GM23338 (cell line): Measurements from ENCODE around the gene FCN2. TPM values are rescaled to one million over a fixed set of nuclear protein-coding genes. Genes with fewer than 3 reads are reported as not detected.

Experiments
- ATAC-seq: fragments of 200-7000 bp; cut with Tn5 transposase; 3 replicates; pipeline ENCODE4 v1.9.1; 2020
- DNase-seq: peaks from one replicate; pipeline ENCODE4 v3.0.0-alpha.2; 2015; ENCODE audit warnings: low spot score
- H2AFZ ChIP-seq: fragments of 200-600 bp; sonication (generic); 2 replicates; pipeline ENCODE4 v1.8.0; 2016; ENCODE audit warnings: antibody characterized with exemption, mild to moderate bottlenecking, moderate library complexity
- H3F3A ChIP-seq: fragments of 200-600 bp; sonication (generic); replicated peaks from 2 replicates; pipeline ENCODE4 v1.8.0; 2017; ENCODE audit warnings: antibody characterized with exemption, mixed run types, low read depth
- H3K27ac ChIP-seq: fragments of 200-600 bp; sonication (generic); 2 replicates; pipeline ENCODE4 v1.6.1; 2016; ENCODE audit warnings: low read depth
- H3K27me3 ChIP-seq: fragments of 200-600 bp; sonication (generic); 2 replicates; pipeline ENCODE4 v1.8.0; 2016; ENCODE audit warnings: mild to moderate bottlenecking, mixed run types, moderate library complexity; ENCODE audit not compliant: insufficient read depth
- H3K36me3 ChIP-seq: fragments of 200-600 bp; sonication (generic); 2 replicates; pipeline ENCODE4 v1.8.0; 2016; ENCODE audit warnings: mild to moderate bottlenecking; ENCODE audit not compliant: insufficient read depth
- H3K4me1 ChIP-seq: fragments of 200-600 bp; sonication (generic); 2 replicates; pipeline ENCODE4 v1.8.0; 2016; ENCODE audit warnings: mild to moderate bottlenecking, moderate library complexity; ENCODE audit not compliant: insufficient read depth
- H3K4me2 ChIP-seq: fragments of 200-600 bp; sonication (generic); 2 replicates; pipeline ENCODE4 v1.7.1; 2017; ENCODE audit warnings: mixed run types
- H3K4me3 ChIP-seq: fragments of 200-600 bp; sonication (generic); 2 replicates; pipeline ENCODE4 v1.6.1; 2016; ENCODE audit warnings: mixed run types
- H3K79me2 ChIP-seq: fragments of 200-600 bp; sonication (generic); replicated peaks from 2 replicates; pipeline ENCODE4 v1.8.0; 2017; ENCODE audit warnings: mild to moderate bottlenecking; ENCODE audit not compliant: insufficient read depth
- H3K9me2 ChIP-seq: fragments of 200-600 bp; sonication (generic); 2 replicates; pipeline ENCODE4 v1.8.0; 2017; ENCODE audit not compliant: insufficient read depth
- H4K20me1 ChIP-seq: fragments of 200-600 bp; sonication (generic); replicated peaks from 2 replicates; pipeline ENCODE4 v1.8.0; 2017; ENCODE audit warnings: mild to moderate bottlenecking; ENCODE audit not compliant: insufficient read depth
- H3K27ac Mint-ChIP-seq: 2 replicates; pipeline ENCODE4 v1.8.0; 2020; ENCODE audit warnings: inconsistent platforms, mild to moderate bottlenecking, moderate library complexity, mixed read lengths
- H3K27me3 Mint-ChIP-seq: 3 replicates; pipeline ENCODE4 v1.8.0; 2022; ENCODE audit warnings: low read depth, mild to moderate bottlenecking, moderate library complexity, mixed read lengths, inconsistent platforms; ENCODE audit not compliant: insufficient read depth, poor library complexity
- H3K36me3 Mint-ChIP-seq: 3 replicates; pipeline ENCODE4 v1.8.0; 2021; ENCODE audit warnings: low read depth, mild to moderate bottlenecking, inconsistent platforms, moderate library complexity, mixed read lengths
- H3K4me1 Mint-ChIP-seq: 3 replicates; pipeline ENCODE4 v1.8.0; 2020; ENCODE audit warnings: mild to moderate bottlenecking, inconsistent platforms, mixed read lengths
- H3K4me3 Mint-ChIP-seq: 3 replicates; pipeline ENCODE4 v1.8.0; 2021; ENCODE audit warnings: moderate library complexity, mild to moderate bottlenecking, inconsistent platforms, mixed read lengths
- H3K9me3 Mint-ChIP-seq: 3 replicates; pipeline ENCODE4 v1.8.0; 2020; ENCODE audit warnings: moderate library complexity, mild to moderate bottlenecking, inconsistent platforms, mixed read lengths
- EZH2 ChIP-seq: fragments of 200-600 bp; sonication (generic); IDR thresholded peaks from one replicate; pipeline ENCODE4 v1.8.0; 2017; ENCODE audit warnings: antibody characterized with exemption, mild to moderate bottlenecking, low read depth; ENCODE audit not compliant: unreplicated experiment
- EZH2phosphoT487 ChIP-seq: fragments of 200-600 bp; sonication (generic); IDR thresholded peaks from one replicate; pipeline ENCODE4 v1.8.1; 2018; ENCODE audit warnings: antibody characterized with exemption; ENCODE audit not compliant: unreplicated experiment
- POLR2AphosphoS5 ChIP-seq: IDR thresholded peaks from 2 replicates; pipeline ENCODE4 v1.6.1; 2016; ENCODE audit warnings: antibody characterized with exemption, low read depth
- ZNF331 ChIP-seq: fragments of 250-450 bp; sonication (Bioruptor Pico); IDR thresholded peaks from 2 replicates; pipeline ENCODE4 v1.5.0; 2020; ENCODE audit warnings: low read depth, mild to moderate bottlenecking, moderate library complexity
- polyA plus RNA-seq: library from polyadenylated mRNA; unstranded; fragments of >200 nt; fragmentation: Nextera tagmentation; extraction: Ambion mirVana; gene quantifications from 2 replicates; pipeline ENCODE4 v1.2.1, GENCODE V29; 2016
- total RNA-seq: library from RNA; depleted of rRNA; stranded (reverse); fragments of >200 nt; shearing (Covaris generic); gene quantifications from 2 replicates; pipeline ENCODE4 v1.2.3, GENCODE V29; 2014
- TF ChIP-seq, protein P1 (sequence below): fragments of 250-450 bp; sonication (Bioruptor Pico); IDR thresholded peaks from 2 replicates; pipeline ENCODE4 v1.5.0; 2020; ENCODE audit warnings: mild to moderate bottlenecking, moderate library complexity
- TF ChIP-seq, protein P2 (sequence below): IDR thresholded peaks from one replicate; pipeline ENCODE4 v1.6.1; 2018; ENCODE audit warnings: antibody characterized with exemption; ENCODE audit not compliant: unreplicated experiment

FCN2 gene
- total and polyA plus RNA-seq, 2 experiments from 2014 or later = not detected

DNA sequence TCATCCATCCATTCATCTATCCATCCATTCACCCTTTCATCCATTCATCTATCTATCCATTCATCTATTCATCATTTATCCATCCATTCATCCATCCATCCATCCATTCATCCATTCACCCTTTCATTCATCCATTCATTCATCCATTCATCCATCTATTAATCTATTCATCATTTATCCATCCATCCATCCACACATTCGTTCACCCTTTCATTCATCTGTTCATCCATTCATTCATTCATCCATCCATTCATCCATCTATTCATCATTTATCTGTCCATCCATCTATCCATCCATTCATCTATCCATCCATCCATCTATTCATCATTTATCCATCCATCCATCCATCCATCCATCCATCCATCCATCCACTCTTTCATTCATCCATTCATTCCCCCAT, 33.9 kb upstream of the FCN2 start (continued):
- TF ChIP-seq, protein P1, sequence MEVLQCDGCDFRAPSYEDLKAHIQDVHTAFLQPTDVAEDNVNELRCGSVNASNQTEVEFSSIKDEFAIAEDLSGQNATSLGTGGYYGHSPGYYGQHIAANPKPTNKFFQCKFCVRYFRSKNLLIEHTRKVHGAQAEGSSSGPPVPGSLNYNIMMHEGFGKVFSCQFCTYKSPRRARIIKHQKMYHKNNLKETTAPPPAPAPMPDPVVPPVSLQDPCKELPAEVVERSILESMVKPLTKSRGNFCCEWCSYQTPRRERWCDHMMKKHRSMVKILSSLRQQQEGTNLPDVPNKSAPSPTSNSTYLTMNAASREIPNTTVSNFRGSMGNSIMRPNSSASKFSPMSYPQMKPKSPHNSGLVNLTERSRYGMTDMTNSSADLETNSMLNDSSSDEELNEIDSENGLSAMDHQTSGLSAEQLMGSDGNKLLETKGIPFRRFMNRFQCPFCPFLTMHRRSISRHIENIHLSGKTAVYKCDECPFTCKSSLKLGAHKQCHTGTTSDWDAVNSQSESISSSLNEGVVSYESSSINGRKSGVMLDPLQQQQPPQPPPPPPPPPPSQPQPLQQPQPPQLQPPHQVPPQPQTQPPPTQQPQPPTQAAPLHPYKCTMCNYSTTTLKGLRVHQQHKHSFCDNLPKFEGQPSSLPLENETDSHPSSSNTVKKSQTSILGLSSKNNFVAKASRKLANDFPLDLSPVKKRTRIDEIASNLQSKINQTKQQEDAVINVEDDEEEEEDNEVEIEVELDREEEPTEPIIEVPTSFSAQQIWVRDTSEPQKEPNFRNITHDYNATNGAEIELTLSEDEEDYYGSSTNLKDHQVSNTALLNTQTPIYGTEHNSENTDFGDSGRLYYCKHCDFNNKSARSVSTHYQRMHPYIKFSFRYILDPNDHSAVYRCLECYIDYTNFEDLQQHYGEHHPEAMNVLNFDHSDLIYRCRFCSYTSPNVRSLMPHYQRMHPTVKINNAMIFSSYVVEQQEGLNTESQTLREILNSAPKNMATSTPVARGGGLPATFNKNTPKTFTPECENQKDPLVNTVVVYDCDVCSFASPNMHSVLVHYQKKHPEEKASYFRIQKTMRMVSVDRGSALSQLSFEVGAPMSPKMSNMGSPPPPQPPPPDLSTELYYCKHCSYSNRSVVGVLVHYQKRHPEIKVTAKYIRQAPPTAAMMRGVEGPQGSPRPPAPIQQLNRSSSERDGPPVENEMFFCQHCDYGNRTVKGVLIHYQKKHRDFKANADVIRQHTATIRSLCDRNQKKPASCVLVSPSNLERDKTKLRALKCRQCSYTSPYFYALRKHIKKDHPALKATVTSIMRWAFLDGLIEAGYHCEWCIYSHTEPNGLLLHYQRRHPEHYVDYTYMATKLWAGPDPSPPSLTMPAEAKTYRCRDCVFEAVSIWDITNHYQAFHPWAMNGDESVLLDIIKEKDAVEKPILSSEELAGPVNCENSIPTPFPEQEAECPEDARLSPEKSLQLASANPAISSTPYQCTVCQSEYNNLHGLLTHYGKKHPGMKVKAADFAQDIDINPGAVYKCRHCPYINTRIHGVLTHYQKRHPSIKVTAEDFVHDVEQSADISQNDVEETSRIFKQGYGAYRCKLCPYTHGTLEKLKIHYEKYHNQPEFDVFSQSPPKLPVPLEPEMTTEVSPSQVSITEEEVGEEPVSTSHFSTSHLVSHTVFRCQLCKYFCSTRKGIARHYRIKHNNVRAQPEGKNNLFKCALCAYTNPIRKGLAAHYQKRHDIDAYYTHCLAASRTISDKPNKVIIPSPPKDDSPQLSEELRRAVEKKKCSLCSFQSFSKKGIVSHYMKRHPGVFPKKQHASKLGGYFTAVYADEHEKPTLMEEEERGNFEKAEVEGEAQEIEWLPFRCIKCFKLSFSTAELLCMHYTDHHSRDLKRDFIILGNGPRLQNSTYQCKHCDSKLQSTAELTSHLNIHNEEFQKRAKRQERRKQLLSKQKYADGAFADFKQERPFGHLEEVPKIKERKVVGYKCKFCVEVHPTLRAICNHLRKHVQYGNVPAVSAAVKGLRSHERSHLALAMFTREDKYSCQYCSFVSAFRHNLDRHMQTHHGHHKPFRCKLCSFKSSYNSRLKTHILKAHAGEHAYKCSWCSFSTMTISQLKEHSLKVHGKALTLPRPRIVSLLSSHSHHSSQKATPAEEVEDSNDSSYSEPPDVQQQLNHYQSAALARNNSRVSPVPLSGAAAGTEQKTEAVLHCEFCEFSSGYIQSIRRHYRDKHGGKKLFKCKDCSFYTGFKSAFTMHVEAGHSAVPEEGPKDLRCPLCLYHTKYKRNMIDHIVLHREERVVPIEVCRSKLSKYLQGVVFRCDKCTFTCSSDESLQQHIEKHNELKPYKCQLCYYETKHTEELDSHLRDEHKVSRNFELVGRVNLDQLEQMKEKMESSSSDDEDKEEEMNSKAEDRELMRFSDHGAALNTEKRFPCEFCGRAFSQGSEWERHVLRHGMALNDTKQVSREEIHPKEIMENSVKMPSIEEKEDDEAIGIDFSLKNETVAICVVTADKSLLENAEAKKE (CRISPR knock-in tag) = no peak
- TF ChIP-seq ZNF331 (CRISPR knock-in tag) (no peak), POLR2AphosphoS5 (no peak)

DNA sequence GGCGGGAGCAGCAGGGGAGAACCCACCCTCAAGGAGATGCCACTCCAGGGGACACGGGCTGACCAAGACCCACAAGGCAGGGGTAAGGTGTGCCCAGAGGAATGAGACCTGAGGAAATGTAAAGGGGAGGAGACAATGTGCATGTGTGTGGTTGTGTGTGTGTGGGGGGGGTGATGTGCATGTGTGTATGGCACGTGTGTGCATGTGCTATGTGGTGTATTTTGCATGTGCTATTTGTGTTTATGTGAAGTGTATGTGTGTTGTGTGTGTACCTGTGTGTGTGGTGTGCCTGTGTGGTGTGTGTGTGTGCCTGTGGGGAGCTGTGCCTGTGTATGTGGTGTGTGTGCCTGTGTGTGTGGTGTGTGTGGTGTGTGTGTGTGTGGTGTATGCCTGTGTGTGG, 33.5 kb upstream of the FCN2 start:
- Mint-ChIP-seq H3K27ac (no peak overlapping the region), H3K9me3 (no peaks in the 10 kb centered on the region; the same call in 1 of the 3 replicates), H3K36me3 (no peaks in the 10 kb centered on the region; the same call in 1 of the 3 replicates), H3K4me3 (no peak overlapping the region), H3K4me1 (no peaks in the 10 kb centered on the region), H3K27me3 (peaks cover 4% of the 10 kb centered on the region)
- no peaks in the 10 kb centered on the region for H3F3A ChIP-seq
- no peaks in the 10 kb centered on the region for H3K4me1 ChIP-seq
- no peaks in the 10 kb centered on the region for H3K36me3 ChIP-seq
- H3K4me3 ChIP-seq = no peak overlapping the region
- no peak for DNase-seq
- no peak for ATAC-seq
- H4K20me1 ChIP-seq = no peaks in the 10 kb centered on the region
- H3K9me2 ChIP-seq = no peaks in the 10 kb centered on the region
- no peak overlapping the region for H2AFZ ChIP-seq
- H3K27me3 ChIP-seq = no peaks in the 10 kb centered on the region
- no peaks in the 10 kb centered on the region for H3K79me2 ChIP-seq
- no peak overlapping the region for H3K4me2 ChIP-seq
- H3K27ac ChIP-seq = no peak overlapping the region
- no peak for TF ChIP-seq EZH2
- no peak for TF ChIP-seq EZH2phosphoT487
- TF ChIP-seq, protein P2, sequence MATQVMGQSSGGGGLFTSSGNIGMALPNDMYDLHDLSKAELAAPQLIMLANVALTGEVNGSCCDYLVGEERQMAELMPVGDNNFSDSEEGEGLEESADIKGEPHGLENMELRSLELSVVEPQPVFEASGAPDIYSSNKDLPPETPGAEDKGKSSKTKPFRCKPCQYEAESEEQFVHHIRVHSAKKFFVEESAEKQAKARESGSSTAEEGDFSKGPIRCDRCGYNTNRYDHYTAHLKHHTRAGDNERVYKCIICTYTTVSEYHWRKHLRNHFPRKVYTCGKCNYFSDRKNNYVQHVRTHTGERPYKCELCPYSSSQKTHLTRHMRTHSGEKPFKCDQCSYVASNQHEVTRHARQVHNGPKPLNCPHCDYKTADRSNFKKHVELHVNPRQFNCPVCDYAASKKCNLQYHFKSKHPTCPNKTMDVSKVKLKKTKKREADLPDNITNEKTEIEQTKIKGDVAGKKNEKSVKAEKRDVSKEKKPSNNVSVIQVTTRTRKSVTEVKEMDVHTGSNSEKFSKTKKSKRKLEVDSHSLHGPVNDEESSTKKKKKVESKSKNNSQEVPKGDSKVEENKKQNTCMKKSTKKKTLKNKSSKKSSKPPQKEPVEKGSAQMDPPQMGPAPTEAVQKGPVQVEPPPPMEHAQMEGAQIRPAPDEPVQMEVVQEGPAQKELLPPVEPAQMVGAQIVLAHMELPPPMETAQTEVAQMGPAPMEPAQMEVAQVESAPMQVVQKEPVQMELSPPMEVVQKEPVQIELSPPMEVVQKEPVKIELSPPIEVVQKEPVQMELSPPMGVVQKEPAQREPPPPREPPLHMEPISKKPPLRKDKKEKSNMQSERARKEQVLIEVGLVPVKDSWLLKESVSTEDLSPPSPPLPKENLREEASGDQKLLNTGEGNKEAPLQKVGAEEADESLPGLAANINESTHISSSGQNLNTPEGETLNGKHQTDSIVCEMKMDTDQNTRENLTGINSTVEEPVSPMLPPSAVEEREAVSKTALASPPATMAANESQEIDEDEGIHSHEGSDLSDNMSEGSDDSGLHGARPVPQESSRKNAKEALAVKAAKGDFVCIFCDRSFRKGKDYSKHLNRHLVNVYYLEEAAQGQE = no peak
- TF ChIP-seq, protein P1 (CRISPR knock-in tag) = no peak
